ENCODE measurements around the gene UBE2J1. TPM values are rescaled to one million over a fixed set of nuclear protein-coding genes. Genes with fewer than 3 reads are reported as not detected.
"Not testable (repeated sequence)": the region's sequence is repeated elsewhere in the genome, so short reads cannot be mapped to it uniquely, and the experiment has no call there.

The UBE2J1 gene
- polyA plus RNA-seq, 4 donors: 54.8 to 69.7 (median 67.4) TPM

DNA sequence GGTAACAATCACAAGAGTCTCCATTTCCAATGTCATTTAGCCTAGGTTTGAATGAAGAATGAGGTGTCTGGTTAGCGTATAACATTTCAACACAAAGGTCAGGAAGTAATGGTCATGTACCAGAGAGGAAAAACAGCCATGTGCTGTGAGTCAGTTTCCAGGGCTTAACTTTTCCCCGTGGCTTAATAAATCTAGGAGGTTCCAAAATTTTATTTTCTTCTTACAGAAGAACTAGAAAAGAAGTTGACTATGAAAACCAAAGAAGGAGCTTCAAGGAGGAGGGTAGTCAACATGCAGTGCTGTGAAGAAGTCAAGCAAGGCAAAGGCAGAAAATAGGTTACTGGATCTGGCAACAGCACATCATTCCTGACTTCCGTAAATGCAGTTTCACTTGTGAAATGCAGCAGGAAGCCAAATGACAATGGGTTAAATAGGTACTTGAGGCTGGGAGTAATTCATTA lies 29.0 kb downstream of the UBE2J1 start:
- no peak for DNase-seq (ENCODE audit: low read depth in 4 of 4, low spot score in 3 of 4)

DNA sequence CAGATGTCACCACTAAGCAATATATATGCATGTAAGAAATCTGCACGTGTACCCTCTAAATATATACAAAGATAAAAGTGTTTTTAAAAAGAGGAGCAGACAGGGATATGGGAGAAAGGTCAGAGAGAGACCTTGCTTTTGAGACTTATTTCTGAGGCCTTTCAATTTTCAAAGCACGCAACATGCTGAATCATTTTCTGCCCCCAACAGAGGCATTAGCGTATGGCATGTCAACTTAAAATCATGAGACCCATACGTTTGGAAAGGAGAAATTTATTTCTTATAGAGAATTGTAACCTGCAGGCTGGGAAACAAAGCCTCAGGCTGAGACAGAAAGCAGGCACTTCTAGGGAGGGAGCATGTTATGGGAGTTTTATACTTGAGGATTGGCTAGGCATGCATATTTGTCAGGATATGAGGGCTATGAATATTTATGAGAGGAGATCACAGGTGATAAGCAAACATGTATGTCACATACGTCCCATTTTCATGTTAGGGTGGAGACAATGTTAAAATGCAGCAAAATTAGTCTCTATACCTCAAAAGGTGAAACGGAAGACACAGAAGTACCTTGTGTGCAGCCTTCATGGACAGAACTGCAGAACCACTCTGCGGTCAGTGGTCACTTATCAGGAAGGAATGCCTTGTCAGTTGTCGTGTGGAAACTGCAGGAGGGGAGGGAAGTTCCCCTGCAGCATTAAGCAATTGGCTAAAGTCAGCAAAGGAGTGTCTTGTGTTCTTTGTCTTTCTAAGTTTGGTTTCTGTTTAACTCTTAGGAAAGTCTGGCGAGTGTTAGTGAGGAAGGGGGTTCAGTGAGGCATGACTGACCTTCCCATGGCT lies 31.2 kb downstream of the UBE2J1 start:
- no peak for DNase-seq (ENCODE audit: low read depth in 4 of 4, low spot score in 3 of 4)

DNA sequence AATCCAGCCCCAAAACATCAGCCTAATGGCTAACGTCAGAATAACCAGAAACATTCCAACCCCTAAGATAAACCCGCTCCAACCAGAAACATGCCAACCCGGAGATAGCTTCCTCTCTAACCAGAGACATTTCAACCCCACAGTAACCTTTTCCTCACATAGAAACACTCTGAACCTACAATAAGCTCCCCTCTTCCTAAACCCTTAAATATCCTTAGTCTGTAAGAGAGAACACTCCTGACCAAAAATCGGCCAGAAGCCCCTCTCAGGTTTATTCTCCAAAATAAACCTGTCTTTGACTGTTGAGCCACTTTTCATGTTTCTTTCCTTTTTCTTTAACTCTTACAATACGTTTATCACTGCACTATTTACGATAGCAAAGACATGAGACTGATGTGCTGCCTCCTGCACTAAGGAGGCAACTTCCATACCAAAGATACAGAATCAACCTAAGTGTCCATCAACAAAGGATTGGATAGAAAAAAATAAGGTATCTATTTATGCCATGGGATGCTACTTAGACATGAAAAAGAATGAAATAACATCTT lies 32.4 kb downstream of the UBE2J1 start:
- no peak for DNase-seq (ENCODE audit: low read depth in 4 of 4, low spot score in 3 of 4)

DNA sequence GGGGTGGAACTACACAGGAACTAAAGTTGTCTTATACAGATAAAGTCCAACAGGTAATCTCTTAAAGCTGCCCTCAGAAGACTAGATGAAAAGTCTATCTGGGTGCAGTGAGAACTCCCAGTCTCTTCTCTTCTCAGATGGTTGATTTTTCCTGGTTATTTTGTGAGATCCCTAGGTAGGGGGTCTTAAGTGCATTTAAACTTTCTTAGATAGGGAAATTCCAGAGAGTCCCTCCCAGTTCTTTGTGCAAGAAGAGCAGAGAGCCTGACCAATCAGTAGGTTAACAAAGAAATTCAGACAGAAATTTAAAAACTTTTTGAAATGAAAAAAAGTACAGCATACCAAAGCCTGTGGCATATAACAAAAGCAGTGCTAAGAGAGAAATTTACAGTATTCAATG lies 35.5 kb downstream of the UBE2J1 start:
- no peak for DNase-seq (ENCODE audit: low read depth in 4 of 4, low spot score in 3 of 4)

DNA sequence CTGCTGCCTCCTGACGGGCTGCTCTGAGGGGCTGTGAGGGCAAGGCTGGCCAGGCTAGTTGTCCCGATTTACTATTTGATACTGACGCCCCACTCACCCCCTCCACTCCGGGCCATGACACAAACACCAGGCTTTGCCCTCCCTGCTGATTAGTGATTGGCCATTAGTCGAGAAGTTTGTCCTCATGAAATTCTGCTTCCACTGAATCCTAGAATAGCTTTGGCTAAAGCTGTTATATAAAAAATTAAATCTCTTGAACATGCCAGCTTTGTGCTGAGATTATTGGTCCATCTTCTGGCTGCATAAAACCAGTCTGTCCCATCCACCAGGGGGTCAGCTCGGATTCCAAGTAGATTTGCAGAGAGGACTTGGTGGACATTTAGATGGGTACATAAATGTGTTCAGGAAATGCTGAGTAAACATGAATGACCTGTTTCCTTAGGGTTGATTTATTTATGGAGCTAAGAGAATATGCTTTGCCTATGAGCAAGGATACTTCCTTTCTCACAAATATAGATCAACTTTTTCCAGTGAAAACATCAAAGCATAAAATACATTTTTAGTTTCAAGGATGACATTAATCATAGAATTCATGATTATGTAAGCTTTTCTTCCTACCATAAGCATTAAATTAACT lies 37.2 kb downstream of the UBE2J1 start, which contains the start of gene GABRR2:
TSS of gene GABRR2 (minus strand) at position 51 of the 637 bp plus-strand sequence. CDS start 134 bp downstream, outside the sequence.
- no peak for DNase-seq (ENCODE audit: low read depth in 4 of 4, low spot score in 3 of 4)

DNA sequence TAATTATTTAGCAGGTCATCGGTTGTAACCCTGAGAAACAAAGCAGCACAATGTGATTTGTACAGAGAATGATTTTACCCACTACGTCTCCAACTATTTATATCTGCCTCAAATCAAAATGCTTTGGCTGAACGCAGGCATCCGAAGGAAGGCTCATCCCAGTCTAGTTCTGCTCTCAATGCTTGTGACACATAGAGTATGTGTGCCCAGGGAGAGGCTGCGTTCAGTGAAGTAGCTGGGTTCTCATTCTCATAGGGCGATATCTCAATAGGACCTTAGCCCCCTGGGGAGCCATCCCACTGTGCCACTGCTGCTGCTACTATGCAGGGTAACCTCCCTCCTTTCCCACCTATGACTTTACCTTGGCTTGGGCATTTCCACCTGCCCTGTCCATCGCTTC lies 37.8 kb downstream of the UBE2J1 start:
- DNase-seq (ENCODE audit: low read depth in 4 of 4, low spot score in 3 of 4): no peak

DNA sequence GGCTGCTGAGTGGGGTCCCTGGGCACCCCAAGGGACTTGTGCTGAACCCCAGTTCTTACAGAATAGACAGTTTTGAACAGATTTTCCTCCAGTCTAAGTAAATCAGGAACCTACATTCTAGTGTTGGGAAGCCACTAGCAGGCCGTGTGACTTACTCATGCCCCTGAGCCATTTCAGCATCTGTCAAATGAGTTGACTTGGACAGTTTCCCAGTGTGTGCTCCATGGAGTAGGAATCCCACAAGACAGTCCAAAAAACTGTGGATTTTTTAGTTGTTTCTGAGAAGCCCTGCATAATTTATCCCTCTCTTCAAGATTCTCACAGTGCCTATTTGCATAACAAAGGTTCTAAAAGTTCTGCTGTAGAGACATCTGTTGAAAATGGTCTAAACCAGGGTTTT lies 39.5 kb downstream of the UBE2J1 start:
- no peak for DNase-seq (ENCODE audit: low read depth in 4 of 4, low spot score in 3 of 4)

DNA sequence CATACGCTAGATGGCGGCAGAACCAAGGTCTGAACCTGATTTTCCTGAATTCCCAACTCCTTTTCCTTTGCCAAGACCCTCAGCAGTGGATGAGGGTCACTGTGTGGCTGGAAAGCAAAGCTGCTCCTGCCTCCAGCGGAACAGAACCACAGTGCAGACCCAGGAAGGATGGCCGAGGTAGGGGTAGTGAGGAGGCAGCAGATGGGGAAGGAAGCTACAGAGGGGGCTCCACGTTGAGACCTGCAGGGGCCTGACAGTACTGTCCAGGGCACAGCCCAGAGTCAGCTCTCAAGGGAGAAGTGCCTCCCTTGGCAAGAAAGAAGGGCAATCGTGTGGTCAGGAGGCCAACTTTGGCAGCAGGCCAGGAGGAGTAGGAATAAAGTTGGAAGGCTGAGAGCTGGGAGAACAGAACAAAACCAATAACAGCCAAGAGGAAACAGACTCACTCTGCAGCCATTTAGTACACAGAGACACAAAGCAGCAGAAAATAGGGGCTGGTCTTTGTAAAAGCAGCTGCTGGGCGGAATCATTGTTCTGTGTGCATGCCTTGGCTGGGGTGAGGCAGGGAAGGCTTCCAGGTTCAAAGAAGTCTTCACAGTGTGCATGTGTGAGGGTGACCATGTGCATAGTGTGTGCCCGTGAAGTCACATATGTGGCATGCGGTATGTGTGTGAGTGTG lies 40.5 kb downstream of the UBE2J1 start:
- peak; percentile 33 to 58 (median 52) for DNase-seq (ENCODE audit: low read depth in 4 of 4, low spot score in 3 of 4)

DNA sequence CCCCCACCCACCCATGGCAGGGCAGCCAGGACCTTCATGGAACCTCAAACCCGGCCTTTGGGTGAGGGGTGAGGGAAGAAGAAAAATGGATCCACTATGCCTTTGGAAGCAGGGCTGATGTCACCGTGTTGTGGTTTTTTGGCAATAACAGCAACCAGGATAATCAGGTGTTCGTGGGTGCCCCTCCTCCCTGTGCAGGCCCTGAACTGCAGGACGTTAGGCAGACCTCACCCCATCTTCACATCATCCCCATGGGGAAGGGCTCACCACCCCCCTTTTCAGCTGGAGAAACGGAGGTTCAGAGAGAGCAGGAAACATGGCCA lies 41.0 kb downstream of the UBE2J1 start:
- DNase-seq (ENCODE audit: low read depth in 4 of 4, low spot score in 3 of 4): no peak

DNA sequence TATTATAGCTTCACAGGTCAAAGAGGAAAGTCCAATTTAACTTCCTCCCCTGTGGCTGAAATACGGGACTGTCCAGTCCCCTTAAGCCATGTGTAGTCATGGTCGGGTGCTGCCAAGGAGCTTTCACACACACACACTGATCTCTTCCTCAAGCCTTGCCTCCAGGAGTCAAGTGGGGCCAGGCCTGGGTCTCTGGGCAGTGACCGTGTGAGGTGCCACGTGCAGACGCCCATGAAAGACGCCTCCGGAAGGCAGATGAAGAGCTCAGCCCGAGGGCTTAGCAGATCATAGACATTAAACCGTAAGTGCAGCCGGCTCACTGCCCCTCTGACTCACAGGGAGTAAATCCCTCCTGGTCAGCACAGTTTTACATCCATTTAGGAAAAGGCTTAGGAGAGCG lies 41.6 kb downstream of the UBE2J1 start:
- DNase-seq (ENCODE audit: low read depth in 4 of 4, low spot score in 3 of 4): no peak

DNA sequence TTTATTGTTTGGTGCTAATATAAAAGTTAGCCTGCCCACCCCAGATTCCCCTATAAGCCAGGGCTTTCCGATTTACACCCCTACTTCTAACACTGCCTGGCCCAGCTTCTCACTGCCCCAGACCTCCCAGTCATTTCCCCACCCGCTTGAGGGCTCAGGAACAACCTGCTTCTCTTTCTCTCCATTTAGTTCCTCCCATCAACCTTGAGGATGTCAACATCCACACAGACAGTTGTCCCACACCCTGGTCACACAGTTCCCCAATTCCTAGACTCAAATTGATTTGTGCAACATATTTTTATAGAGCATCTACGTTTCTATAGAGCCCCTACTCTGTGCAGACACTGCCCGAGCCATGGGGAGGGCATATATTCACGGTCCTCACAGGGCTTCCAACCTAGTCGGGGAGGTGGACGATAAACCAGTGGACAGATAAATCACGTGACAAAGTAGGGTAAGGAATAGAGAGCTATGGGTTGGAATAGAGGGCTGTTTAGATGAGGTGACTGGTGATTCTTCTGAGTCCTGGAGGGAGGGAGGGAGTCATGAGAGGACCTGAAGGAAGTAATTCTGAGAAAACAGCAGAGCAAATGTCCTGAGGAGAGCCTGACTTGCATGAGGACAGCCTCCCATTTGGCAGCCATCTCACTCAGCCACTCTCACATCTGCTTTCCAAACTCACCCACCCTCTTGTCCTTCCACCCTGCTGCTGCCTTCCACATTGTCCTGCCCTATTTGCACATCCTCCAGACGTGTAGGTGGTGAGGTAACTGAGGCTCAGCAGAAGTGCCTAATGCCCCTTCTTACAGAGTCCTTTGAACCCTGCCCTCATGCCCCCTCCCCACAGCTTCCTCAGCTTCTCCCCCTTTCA lies 43.8 kb downstream of the UBE2J1 start:
- no peak for DNase-seq (ENCODE audit: low read depth in 4 of 4, low spot score in 3 of 4)

DNA sequence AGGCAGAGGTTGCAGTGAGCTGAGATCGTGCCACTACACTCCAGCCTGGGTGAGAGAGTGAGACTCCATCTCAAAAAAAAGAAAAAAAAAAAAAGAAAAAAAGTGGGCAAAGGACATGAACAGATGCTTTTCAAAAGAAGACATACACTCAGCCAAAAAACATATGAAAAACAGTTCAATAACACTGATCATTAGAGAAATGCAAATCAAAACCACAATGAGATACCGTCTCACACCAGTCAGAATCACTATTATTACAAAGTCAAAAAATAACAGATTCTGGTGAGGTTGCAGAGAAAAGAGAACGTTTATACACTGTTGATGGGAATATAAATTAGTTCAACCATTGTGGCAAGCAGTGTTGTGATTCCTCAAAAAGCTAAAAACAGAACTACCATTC lies 48.0 kb downstream of the UBE2J1 start:
- not testable (repeated sequence) for DNase-seq (ENCODE audit: low read depth in 4 of 4, low spot score in 3 of 4)

DNA sequence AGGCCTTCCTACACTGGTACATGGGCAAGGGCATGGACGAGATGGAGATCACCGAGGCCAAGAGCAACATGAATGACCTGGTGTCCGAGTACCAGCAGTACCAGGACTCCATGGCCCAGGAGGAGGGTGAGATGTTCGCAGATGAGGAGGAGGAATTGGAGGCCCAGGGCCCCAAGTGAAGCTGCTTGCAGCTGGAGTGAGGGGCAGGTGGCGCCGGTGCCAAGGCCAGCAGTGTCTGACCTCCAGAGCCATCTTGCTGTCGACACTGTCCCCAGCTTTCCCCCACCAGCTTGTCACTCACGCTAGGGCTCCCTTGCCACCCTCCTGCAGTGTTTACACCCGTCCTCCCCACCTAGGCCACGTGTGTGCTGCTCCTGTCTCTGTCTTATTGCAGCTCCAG lies 49.6 kb downstream of the UBE2J1 start:
- no peak for DNase-seq (ENCODE audit: low read depth in 4 of 4, low spot score in 3 of 4)

DNA sequence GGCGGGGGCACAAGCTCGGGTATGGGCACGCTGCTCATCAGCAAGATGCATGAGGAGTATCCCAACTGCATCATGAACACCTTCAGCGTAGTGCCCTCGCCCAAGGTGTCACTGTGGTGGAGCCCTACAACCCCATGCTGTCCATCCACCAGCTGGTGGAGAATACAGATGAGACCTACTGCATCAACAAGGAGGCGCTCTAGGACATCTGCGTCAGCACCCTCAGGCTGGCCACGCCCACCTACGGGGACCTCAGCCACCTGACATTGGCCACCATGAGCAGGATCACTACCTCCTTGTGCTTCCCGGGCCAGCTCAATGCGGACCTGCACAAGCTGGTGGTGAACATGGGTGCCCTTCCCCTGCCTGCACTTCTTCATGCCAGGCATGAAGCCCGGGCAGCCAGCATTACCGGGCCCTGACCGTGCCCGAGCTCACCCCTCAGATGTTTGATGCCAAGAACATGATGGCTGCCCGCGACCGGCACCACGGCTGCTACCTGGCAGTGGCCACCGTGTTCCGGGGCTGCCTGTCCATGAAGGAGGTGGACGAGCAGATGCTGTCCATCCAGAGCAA lies 50.2 kb downstream of the UBE2J1 start:
- DNase-seq (ENCODE audit: low read depth in 4 of 4, low spot score in 3 of 4): no peak

DNA sequence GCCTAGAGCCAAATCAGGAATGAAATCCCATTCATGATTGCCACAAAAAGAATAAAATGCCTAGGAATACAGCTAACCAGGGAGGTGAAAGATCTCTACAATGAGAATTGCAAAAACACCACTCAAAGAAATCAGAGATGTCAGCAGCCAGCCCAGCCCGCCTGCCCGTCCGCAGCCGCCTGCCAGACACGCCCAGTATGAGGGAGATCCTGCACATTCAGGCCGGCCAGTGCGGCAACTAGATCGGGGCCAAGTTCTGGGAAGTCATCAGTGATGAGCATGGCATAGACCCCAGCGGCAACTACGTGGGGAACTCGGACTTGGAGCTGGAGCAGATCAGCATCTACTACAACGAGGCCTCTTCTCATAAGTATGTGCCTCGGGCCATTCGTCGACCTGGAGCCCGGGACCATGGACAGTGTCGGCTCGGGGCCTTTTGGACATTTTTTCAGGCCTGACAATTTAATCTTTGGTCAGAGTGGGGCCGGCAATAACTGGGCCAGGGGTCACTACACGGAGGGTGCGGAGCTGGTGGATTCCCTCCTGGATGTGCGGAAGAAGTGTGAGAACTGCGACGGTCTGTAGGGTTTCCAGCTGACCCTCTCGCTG lies 50.8 kb downstream of the UBE2J1 start:
- DNase-seq (ENCODE audit: low read depth in 4 of 4, low spot score in 3 of 4): no peak

DNA sequence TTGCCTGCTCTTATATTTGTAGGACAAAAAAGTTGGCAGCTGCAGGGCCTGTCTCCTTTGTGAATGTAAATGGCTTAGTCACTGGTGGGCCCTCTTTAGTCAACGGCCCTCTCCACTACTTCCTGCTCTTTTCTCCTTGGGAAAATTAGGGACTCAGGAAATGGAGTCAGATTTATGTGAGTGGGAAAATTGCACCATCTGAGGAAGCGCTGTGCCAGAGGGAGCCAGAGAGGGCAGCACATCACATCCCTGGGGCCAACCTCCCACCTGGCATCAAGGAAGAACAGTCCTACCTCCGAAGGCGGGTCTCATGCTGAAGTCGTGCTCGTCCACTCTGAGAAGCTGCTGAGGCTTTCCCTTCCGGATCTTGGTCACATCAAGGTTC lies 53.1 kb downstream of the UBE2J1 start:
- DNase-seq (ENCODE audit: low read depth in 4 of 4, low spot score in 3 of 4): no peak

DNA sequence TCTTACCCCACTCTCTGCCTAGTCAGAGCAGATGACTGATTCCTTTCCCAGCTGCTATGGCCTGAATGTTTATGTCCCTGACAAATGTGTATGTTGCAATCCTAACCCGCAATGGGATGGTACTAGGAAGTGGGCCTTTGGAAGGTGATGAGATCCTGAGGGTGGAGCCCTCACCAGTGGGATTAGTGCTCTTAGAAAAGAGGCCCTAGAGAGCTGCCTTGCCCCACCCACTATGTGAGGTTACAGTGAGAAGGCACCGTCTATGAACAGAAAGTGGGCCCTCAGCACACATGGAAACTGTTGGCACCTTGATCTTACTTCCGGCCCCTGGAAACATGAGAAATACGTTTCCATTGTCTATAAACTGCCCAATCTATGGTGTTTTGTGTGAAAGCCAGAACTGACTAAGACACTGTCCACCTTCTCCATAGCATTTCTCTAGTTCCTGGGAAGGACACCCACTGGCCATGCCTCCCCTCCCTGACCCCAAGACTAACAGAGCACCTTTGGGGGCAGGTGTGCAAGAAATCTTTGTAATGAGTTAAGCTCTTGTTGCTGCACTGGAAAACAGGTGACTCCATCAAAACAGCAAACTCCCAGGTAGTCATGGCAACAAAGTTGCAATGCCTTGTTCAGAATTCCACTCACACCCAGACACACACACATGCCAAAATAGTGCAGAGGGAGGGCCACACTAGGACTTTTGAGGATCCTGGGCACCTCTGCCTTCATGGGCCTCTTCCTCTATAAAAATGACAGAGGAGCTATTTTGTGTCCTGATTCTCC lies 53.6 kb downstream of the UBE2J1 start:
- no peak for DNase-seq (ENCODE audit: low read depth in 4 of 4, low spot score in 3 of 4)

DNA sequence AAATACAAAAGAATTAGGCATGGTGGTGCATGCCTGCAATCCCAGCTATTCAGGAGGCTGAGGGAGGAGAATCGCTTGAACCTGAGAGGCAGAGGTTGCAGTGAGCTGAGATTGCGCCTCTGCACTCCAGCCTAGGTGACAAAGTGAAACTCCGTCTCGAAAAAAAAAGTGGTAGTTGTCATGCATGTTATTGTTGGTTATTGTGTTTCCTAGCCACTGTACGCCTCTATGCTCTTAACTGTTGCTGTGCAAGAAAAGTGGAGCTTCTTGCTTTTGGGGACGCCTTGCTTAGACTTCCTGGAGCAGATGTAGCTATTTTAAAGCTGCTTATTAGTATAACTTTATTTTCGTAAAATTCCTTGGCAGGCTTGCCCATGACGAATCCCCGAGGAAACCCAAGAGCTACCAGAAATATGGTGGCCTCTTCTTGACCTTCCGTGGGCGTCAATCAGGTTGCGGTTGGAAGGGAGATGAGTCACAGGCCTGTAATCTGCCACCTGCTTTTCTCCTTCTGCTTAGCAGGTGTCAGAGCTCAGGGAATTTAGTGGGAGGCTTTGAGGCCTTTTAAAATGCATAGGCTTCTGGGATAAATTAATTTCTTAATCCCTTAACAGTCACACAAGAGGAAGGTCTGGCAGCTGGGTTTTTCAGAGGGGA lies 54.7 kb downstream of the UBE2J1 start:
- DNase-seq (ENCODE audit: low read depth in 4 of 4, low spot score in 3 of 4): no peak
